Cerebellar nuclear complex (tissue), 1 donor: ENCODE measurements around the gene CADPS.

ENCODE experiments used
- DNase-seq, 2 experiments: peaks; one replicate each; lab custom pipeline; 2025; lab: John Stamatoyannopoulos, UW

CADPS gene

DNA sequence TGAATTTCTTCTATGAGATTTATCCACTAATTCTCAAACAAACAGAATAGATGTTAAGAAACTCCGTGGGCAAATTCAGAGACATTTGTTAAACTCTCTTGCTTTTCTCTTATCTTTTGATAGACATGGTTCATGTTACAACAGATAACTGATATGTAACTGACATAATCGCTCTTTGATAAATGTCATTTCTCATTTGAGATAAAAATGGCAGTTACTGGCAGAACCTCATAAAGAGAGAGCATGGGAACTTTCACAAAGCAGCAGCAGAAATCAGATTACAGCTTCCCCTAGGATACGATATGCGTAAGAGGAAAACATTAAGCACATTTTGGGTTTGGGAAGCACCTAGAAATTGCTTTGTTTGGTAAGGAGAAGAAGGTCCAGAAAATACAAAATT, 126.1 kb downstream of the CADPS start:
- DNase-seq = no peak

GRCh38 chr3:62737449-62737848, 137.8 kb downstream of the CADPS start:
- no peak for DNase-seq

- DNase-seq = no peak
Observed at GRCh38 chr3:62735510-62735909, 139.7 kb downstream of the CADPS start.

GRCh38 chr3:62732183-62732904, 142.9 kb downstream of the CADPS start:
- DNase-seq = no peak

DNA sequence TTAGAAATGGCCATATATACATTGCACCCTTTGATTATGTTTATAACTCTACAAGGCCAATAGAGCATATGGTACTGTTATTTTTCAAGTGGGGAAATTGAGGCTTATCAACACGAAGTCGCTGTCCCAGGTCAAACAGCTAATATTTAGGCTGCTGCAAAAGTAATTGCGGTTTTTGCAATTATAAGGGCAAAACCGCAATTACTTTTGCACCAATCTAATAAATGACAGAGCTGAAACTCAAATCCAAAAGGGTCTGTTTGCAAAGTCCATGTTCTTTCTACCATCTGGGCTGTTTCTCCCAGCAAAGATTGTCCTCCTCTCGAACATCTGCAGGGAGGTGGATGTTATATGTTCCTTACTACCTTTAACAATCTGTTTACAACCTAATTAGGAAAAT, 147.2 kb downstream of the CADPS start:
- DNase-seq = no peak

DNA sequence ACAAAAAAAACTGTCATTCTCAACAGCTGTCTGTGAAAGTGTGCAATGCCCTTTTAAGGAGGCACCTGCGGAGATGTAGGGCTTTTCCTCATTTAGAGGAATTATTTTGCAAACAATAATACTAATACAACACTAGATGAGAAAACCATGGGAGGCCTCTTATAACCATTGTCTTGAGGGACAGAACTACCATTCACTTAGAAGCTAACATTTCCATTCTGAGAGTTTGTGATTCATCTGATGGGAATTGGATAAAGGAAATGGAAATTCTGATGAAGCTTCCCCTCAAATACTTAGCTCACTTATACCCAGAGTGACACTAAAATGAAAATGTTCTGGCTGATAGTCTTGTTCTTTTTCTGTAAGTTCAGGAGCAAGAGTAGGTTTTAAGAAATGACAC, 147.7 kb downstream of the CADPS start:
- DNase-seq = no peak

DNA sequence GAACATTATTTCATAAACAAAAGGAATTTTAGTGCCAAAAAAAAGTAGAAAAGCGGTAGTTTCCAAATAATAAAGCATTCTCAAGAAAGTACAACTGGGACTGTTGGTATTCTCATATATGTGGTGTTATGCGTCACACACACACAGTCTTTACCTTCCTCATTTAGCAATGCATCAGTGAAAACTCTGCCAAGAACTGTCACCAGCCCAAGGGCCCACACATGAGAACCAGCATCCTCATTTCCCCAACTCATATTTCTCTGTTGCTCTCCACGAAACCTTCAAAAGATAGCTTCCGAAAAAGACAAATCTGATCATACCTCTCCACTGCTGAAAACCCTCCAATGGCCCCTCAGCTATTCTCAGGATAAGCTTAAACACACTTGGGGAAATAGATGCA, 150.7 kb downstream of the CADPS start:
- no peak for DNase-seq

GRCh38 chr3:62723914-62724217, 151.3 kb downstream of the CADPS start:
- DNase-seq = no peak

GRCh38 chr3:62723166-62723913, 151.9 kb downstream of the CADPS start:
- peak; percentile 47 for DNase-seq

GRCh38 chr3:62722344-62722743, 152.9 kb downstream of the CADPS start:
- DNase-seq = no peak

- DNase-seq = no peak
Observed at GRCh38 chr3:62718515-62719320, 156.5 kb downstream of the CADPS start.

- DNase-seq = no peak
Observed at GRCh38 chr3:62718011-62718410, 157.2 kb downstream of the CADPS start.

GRCh38 chr3:62712746-62713145, 162.5 kb downstream of the CADPS start:
- DNase-seq = no peak

DNA sequence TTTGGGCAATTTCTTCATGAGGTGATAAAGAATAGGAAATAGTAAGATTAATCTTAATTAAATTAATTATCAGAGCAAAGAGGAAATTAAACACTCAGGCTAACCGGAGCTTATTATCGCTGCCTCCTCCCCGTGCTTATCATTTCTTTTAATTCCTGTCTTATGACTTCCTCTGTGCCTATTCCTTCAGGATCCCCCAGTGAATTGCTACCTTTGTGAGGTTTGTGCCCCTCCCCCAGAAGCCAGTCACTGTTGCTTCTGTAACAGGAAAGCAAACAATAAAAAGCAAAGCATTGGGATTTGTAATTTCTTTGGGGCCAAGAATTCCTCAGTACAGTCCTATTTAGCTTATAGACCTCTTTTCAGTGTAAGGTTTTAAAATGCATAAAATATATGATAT, 164.5 kb downstream of the CADPS start:
- DNase-seq = no peak

GRCh38 chr3:62708638-62709373, 166.4 kb downstream of the CADPS start:
- DNase-seq = no peak

GRCh38 chr3:62705721-62706120, 169.5 kb downstream of the CADPS start:
- DNase-seq = no peak

DNA sequence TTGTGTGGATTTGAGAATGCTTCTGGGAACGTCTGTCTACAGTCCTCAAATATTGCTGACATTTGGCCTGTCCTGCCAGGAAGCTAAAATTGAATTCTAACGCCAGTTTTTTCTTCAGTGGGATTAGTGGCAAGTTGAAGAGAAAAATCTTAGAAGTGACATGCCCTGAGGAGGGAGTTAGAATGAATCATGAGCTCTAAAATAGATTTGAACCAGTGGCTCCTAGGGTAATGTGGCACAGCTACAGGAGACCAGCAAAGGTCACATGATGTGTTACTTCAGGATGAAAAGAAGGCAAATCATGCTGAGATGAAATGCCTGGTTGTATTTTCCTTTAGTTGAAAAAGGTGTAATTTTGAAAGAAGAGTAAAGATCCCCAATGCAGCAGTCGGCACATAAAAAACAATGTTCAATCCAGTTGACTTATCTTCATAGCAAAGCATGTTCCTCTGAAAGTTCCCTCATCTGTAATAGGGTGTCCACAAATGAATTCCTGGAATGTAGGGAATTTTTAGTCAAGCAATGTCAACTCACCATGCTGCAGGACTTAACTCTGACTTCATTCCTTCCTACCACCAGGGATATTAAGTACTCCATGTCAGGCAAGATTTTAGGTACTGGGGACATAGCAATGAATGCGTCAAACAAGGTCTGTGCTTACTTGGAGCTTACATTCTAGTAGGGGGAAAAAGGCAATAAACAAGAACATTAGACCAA, 171.6 kb downstream of the CADPS start:
- DNase-seq = no peak

DNA sequence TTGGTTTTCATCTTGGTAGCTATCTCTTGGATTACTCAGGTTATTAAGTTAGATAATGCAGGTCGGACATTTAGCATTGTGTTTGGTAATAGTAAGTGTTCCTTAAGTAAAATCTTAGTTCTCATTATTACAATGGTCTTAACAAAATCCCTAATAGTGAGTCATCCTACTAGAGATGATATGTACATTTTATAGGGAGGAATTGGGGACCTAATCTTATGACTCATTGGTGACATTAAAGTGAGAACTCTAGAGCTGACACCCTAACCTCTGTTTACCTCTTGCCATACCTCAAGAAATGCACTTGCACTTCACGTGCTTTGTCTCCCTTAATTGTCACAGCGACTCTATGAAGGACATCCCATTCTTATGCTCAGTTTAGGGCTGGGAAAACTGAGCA, 174.9 kb downstream of the CADPS start:
- no peak for DNase-seq

DNA sequence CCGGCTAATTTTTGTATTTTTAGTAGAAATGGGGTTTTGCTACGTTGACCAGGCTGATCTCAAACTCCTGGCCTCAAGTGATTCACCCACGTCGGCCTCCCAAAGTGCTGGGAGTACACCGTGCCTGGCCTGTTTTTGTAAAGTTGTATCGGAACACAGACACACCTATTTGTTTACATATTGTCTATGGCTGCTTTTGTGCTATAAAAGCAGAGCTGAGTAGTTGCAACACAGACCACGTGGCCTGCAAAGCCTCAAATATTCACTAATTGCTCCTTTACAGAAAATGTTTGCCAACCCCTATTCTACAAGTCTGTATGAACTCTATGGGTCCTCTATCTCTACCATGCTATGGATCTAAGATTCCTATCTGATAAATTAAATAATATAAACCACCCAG, 175.5 kb downstream of the CADPS start:
- DNase-seq = no peak

GRCh38 chr3:62696011-62696410, 179.2 kb downstream of the CADPS start:
- DNase-seq = no peak

GRCh38 chr3:62688812-62689211, 186.4 kb downstream of the CADPS start:
- no peak for DNase-seq

DNA sequence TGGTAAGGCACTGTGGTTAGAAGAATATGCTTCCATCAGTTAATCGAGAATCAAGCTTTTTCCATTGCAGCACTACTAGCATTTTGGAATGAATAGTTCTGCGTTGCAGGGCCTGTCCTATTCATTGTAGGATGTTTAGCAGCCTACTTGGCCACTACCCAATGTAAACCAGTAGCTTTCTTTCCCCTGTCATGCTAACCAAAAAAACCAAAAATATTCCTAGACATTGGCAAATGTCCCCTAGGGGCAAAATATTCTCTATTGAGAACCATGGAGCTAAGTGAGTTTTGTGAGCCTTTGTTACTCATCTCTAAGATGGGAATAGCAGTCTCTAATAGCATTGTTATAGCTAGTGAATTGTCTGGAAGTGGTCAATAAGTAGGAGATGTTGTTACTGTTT, 187.2 kb downstream of the CADPS start:
- no peak for DNase-seq
